Measurements from ENCODE around the gene PTPRT. TPM values are rescaled to one million over a fixed set of nuclear protein-coding genes. Genes with fewer than 3 reads are reported as not detected.

Gene PTPRT
- polyA plus RNA-seq, 3 donors: not detected

GRCh38 chr20:42319252-42320013, 870.3 kb downstream of the PTPRT start:
- H3K36me3 ChIP-seq (replicated peaks in 1 of 2; ENCODE audit: control insufficient read depth in 1 of 2, insufficient read depth in 2 of 2, low read length in 2 of 2): no peaks in the 10 kb centered on the region
- H3K9ac ChIP-seq (ENCODE audit: insufficient read depth, low read length, poor library complexity, severe bottlenecking): no peak overlapping the region
- H3K9me3 Mint-ChIP-seq: peaks cover 2 to 19% (median 6%) of the 10 kb centered on the region in 7 donors
- no peak overlapping the region for H3K4me3 Mint-ChIP-seq
- no peaks in the 10 kb centered on the region for H3K4me1 Mint-ChIP-seq
- WGBS (ENCODE audit: insufficient coverage): no CpG with 5 or more reads among the region's 2 CpGs
- H4K20me1 ChIP-seq (ENCODE audit: insufficient read depth, low read length): no peaks in the 10 kb centered on the region
- TF ChIP-seq, protein P1, sequence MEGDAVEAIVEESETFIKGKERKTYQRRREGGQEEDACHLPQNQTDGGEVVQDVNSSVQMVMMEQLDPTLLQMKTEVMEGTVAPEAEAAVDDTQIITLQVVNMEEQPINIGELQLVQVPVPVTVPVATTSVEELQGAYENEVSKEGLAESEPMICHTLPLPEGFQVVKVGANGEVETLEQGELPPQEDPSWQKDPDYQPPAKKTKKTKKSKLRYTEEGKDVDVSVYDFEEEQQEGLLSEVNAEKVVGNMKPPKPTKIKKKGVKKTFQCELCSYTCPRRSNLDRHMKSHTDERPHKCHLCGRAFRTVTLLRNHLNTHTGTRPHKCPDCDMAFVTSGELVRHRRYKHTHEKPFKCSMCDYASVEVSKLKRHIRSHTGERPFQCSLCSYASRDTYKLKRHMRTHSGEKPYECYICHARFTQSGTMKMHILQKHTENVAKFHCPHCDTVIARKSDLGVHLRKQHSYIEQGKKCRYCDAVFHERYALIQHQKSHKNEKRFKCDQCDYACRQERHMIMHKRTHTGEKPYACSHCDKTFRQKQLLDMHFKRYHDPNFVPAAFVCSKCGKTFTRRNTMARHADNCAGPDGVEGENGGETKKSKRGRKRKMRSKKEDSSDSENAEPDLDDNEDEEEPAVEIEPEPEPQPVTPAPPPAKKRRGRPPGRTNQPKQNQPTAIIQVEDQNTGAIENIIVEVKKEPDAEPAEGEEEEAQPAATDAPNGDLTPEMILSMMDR (IDR thresholded peaks at IDR 0.05): no peak
- no peaks in the 10 kb centered on the region for H3K27me3 Mint-ChIP-seq (ENCODE audit: low read depth in 3 of 3)
- intact Hi-C loops (cut with micrococcal nuclease): no loop called here
- no peak overlapping the region for H3K27ac Mint-ChIP-seq
- H3K27me3 ChIP-seq (ENCODE audit: control insufficient read depth in 2 of 2, insufficient read depth in 2 of 2, low read length in 2 of 2): no peaks in the 10 kb centered on the region
- H3K4me3 ChIP-seq (replicated peaks in 1 of 3; ENCODE audit: low read depth in 2 of 3, low read length in 3 of 3): no peak overlapping the region
- no peak for DNase-seq
- H3K4me1 ChIP-seq (ENCODE audit: control insufficient read depth in 1 of 2, insufficient read depth in 2 of 2, low read length in 2 of 2): no peaks in the 10 kb centered on the region
- peaks cover 7 to 8% of the 10 kb centered on the region in 2 donors for H3K9me3 ChIP-seq (replicated peaks in 1 of 2; ENCODE audit: control insufficient read depth in 1 of 2, insufficient read depth in 1 of 2, low read length in 2 of 2)
- no peak overlapping the region for H2AFZ ChIP-seq (ENCODE audit: insufficient read depth, low read depth, low read length, poor library complexity, severe bottlenecking)
- H3K4me2 ChIP-seq (replicated peaks; ENCODE audit: extremely low read depth, low read length, poor library complexity, severe bottlenecking): no peak overlapping the region
- no peak overlapping the region for H3K27ac ChIP-seq (ENCODE audit: low read depth in 1 of 2, low read length in 2 of 2)
- no peaks in the 10 kb centered on the region for H3K36me3 Mint-ChIP-seq
- no peaks in the 10 kb centered on the region for H3K79me2 ChIP-seq (ENCODE audit: insufficient read depth, low read length)

DNA sequence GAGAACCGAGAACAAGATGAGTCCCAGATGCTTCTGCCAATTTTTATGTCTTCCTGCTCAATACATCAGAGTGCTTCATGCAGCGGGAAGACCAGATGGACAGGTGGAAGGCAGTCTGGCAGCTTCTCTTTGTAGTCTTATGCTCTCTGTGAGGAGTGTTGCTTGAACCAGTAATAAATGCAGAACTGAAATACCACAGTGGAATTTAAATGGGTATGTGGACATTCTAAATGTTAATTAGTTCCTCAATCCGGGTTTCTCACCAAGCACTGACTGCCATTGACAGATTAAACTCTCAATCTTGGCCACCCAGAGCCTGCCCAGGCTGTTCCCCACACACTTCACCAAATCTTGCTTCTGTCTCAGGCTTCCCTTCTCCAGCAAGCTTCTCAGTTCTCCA, 876.0 kb downstream of the PTPRT start:
- Histone ChIP-seq H3K27me3 (ENCODE audit: control insufficient read depth in 2 of 2, insufficient read depth in 2 of 2, low read length in 2 of 2) (no peaks in the 10 kb centered on the region), H3K9ac (ENCODE audit: insufficient read depth, low read length, poor library complexity, severe bottlenecking) (no peak overlapping the region), H4K20me1 (ENCODE audit: insufficient read depth, low read length) (no peaks in the 10 kb centered on the region), H3K4me2 (replicated peaks; ENCODE audit: extremely low read depth, low read length, poor library complexity, severe bottlenecking) (no peak overlapping the region), H2AFZ (ENCODE audit: insufficient read depth, low read depth, low read length, poor library complexity, severe bottlenecking) (no peak overlapping the region), H3K4me1 (ENCODE audit: control insufficient read depth in 1 of 2, insufficient read depth in 2 of 2, low read length in 2 of 2) (no peaks in the 10 kb centered on the region), H3K79me2 (ENCODE audit: insufficient read depth, low read length) (no peaks in the 10 kb centered on the region), H3K36me3 (replicated peaks in 1 of 2; ENCODE audit: control insufficient read depth in 1 of 2, insufficient read depth in 2 of 2, low read length in 2 of 2) (no peaks in the 10 kb centered on the region), H3K27ac (ENCODE audit: low read depth in 1 of 2, low read length in 2 of 2) (no peak overlapping the region), H3K4me3 (replicated peaks in 1 of 3; ENCODE audit: low read depth in 2 of 3, low read length in 3 of 3) (no peak overlapping the region), H3K9me3 (replicated peaks in 1 of 2; ENCODE audit: control insufficient read depth in 1 of 2, insufficient read depth in 1 of 2, low read length in 2 of 2) (peaks cover 0 to 3% of the 10 kb centered on the region in 2 donors)
- Mint-ChIP-seq H3K27me3 (ENCODE audit: low read depth in 3 of 3) (peaks cover 0 to 5% (median 2%) of the 10 kb centered on the region in 3 donors), H3K4me3 (no peak overlapping the region), H3K27ac (no peak overlapping the region), H3K36me3 (no peaks in the 10 kb centered on the region), H3K4me1 (no peaks in the 10 kb centered on the region), H3K9me3 (peaks cover 2 to 18% (median 4%) of the 10 kb centered on the region in 7 donors)
- no peak for DNase-seq
- intact Hi-C loops (cut with micrococcal nuclease): no loop called here
- 92% methylated on average over 2 of the region's 3 CpGs for WGBS (ENCODE audit: insufficient coverage)
- TF ChIP-seq, protein P1 (IDR thresholded peaks at IDR 0.05): no peak

All from CD14-positive monocyte (primary cell).